Left ventricle myocardium inferior (tissue), 1 donor: ENCODE measurements around the gene ACP1. TPM values are rescaled to one million over a fixed set of nuclear protein-coding genes. Genes with fewer than 3 reads are reported as not detected.

Source experiments
- DNase-seq: peaks from one replicate; pipeline ENCODE4 v3.0.0-alpha.2; 2020
- H3K27ac ChIP-seq: fragments of 200-600 bp; replicated peaks from 2 replicates; pipeline ENCODE4 v1.8.0; 2021
- H3K27me3 ChIP-seq: fragments of 200-600 bp; 2 replicates; pipeline ENCODE4 v1.8.0; 2021; ENCODE audit warnings: low read depth
- H3K36me3 ChIP-seq: fragments of 200-600 bp; 2 replicates; pipeline ENCODE4 v1.8.0; 2021
- H3K4me1 ChIP-seq: fragments of 200-600 bp; 2 replicates; pipeline ENCODE4 v1.8.0; 2021
- H3K4me3 ChIP-seq: fragments of 200-600 bp; 2 replicates; pipeline ENCODE4 v1.8.0; 2021; ENCODE audit warnings: mild to moderate bottlenecking, moderate library complexity
- H3K9me3 ChIP-seq: fragments of 200-600 bp; replicated peaks from 2 replicates; pipeline ENCODE4 v1.8.0; 2021
- intact Hi-C: fragments of 100-400 bp; cut with micrococcal nuclease; formaldehyde crosslinking; loops from one replicate; pipeline ENCODE4 v1.11.0; 2022
- total RNA-seq: library from RNA; stranded (reverse); fragmentation: NEBNext Ultra II Directional; extraction: Animal tissue kit (Norgen Biotek cat#: 25700); gene quantifications from one replicate; pipeline ENCODE4 v1.2.1, GENCODE V29; 2021
- TF ChIP-seq, protein P1 (sequence below): fragments of 200-600 bp; IDR thresholded peaks from 2 replicates; pipeline ENCODE4 v1.8.0; 2021; ENCODE audit warnings: antibody characterized with exemption, mild to moderate bottlenecking, borderline replicate concordance
- donor health status: DM: no; HTN: yes; CAD: no; lungs with severe emphysema.

Gene ACP1
- total RNA-seq, 1 donor from 2014 or later: 68.0 TPM

DNA sequence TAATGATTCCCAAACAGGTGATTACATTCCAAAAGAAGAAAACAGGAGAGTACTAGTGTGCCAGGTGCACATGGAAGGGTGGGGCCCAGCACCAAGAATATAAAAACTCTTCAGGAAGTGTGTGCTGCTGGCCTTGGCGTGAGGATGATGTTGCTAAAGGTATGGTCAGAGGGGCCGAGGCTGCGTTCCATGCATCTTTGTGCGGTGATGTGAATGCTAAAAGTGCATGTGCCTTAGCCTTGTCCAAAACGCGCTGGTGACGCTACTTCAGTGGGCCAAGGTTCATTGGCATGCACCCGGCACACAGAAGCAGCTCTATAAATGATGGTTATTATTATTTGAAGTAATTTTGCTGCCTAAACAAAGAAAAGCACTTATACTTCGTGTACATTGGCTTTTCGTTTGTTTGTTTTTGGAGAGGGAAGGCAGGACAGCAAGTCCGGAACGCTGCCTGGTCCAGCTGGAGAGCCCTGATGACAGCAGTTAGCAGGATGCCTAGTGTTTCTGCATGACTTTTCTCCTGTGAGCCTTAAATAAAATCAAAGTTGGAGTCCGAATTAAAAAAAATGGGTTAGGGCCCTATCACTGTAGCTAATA, 20.2 kb downstream of the ACP1 start:
- Histone ChIP-seq H3K27ac (no peak overlapping the region), H3K9me3 (no peaks in the 10 kb centered on the region), H3K4me3 (no peak overlapping the region), H3K4me1 (peaks cover 41% of the 10 kb centered on the region), H3K36me3 (peaks cover 23% of the 10 kb centered on the region), H3K27me3 (peaks cover 31% of the 10 kb centered on the region)
- no peak for DNase-seq
- intact Hi-C loops: no loop called here
- TF ChIP-seq, protein P1, sequence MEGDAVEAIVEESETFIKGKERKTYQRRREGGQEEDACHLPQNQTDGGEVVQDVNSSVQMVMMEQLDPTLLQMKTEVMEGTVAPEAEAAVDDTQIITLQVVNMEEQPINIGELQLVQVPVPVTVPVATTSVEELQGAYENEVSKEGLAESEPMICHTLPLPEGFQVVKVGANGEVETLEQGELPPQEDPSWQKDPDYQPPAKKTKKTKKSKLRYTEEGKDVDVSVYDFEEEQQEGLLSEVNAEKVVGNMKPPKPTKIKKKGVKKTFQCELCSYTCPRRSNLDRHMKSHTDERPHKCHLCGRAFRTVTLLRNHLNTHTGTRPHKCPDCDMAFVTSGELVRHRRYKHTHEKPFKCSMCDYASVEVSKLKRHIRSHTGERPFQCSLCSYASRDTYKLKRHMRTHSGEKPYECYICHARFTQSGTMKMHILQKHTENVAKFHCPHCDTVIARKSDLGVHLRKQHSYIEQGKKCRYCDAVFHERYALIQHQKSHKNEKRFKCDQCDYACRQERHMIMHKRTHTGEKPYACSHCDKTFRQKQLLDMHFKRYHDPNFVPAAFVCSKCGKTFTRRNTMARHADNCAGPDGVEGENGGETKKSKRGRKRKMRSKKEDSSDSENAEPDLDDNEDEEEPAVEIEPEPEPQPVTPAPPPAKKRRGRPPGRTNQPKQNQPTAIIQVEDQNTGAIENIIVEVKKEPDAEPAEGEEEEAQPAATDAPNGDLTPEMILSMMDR: no peak

DNA sequence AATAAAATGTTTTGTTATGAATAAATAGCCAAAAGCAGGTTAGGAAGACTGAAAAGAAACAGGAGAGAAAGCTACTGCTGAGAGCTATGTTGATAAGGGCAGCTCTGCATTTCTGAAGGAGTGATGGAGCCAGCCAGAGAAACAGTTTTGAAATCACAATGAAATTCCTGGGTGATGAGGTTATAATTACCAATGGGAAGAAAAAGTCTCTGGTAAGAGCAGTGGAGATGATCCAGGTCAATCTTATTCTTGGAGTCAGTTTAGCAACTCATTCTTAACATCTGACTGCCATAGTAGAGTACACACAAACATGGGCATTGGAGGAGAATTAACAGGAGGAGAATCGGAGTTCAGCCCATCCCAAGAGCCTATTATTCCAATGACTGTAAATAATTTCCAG, 20.8 kb downstream of the ACP1 start:
- intact Hi-C loops: no loop called here
- no peak for DNase-seq

DNA sequence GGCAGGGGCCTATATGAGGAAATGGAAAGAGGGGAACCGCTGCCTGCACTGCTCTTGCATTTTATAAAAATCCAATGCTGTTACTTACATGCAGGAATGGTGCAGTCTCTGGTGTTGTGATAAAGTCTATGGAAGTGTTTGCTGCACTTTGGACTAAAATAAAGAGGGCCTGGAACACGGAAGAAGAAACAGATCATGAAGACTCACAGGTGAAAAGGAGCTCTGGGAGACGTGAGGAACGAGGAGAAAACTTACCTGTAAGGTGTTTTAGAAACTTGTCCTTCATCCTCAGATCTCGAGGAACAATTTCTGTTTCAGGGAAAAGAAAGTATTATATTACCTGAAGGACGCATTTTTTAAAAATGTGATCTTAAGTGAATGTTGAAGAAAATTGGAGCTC, 21.3 kb downstream of the ACP1 start:
- DNase-seq: no peak
- H3K27ac ChIP-seq: no peak overlapping the region
- peaks cover 40% of the 10 kb centered on the region for H3K27me3 ChIP-seq
- intact Hi-C loops: no loop called here
- H3K4me1 ChIP-seq: peaks cover 31% of the 10 kb centered on the region
- no peak overlapping the region for H3K4me3 ChIP-seq
- no peaks in the 10 kb centered on the region for H3K9me3 ChIP-seq
- TF ChIP-seq, protein P1: no peak
- H3K36me3 ChIP-seq: peaks cover 13% of the 10 kb centered on the region

More for the DNA sequence above, 20.8 kb downstream of the ACP1 start:
- TF ChIP-seq, protein P1: no peak
- peaks cover 36% of the 10 kb centered on the region for H3K4me1 ChIP-seq
- no peaks in the 10 kb centered on the region for H3K9me3 ChIP-seq
- no peak overlapping the region for H3K27ac ChIP-seq
- H3K27me3 ChIP-seq: peaks cover 35% of the 10 kb centered on the region
- H3K36me3 ChIP-seq: peaks cover 18% of the 10 kb centered on the region
- H3K4me3 ChIP-seq: no peak overlapping the region

DNA sequence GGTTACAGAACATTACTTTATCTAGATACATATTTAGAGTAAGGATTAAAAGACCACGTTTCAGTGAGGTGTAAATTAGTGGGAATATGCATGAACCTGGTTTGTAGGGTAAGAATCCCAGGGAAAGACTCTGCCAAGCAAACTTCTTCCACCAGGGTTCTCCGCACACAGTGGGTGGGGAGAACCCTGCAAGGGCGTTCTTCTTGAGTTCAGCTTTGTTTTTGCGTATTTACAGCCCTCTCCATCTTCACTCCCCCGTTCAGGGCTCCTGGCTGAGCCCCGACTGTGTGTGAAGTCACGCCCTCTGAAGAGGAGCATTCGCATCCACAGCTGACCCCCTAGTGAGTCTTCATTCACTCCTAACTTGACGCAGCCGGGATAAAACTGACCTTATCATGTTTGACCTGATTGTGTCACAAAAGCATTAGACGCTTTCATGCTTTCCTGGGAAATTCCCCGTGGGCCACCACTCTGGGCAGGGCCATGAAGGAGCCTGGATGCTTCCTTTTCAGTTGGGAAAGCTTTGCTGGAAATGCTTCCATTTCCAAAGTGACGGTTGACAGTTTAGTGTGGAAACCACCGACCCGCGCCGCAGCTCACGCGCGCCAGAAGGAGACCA, 22.1 kb downstream of the ACP1 start:
- intact Hi-C loops: no loop called here
- TF ChIP-seq, protein P1: no peak
- H3K4me3 ChIP-seq: peak overlapping the region; percentile 67
- H3K27me3 ChIP-seq: peaks cover 48% of the 10 kb centered on the region
- no peak for DNase-seq
- no peak overlapping the region for H3K27ac ChIP-seq
- peaks cover 5% of the 10 kb centered on the region for H3K36me3 ChIP-seq
- H3K9me3 ChIP-seq: no peaks in the 10 kb centered on the region
- H3K4me1 ChIP-seq: peaks cover 29% of the 10 kb centered on the region

DNA sequence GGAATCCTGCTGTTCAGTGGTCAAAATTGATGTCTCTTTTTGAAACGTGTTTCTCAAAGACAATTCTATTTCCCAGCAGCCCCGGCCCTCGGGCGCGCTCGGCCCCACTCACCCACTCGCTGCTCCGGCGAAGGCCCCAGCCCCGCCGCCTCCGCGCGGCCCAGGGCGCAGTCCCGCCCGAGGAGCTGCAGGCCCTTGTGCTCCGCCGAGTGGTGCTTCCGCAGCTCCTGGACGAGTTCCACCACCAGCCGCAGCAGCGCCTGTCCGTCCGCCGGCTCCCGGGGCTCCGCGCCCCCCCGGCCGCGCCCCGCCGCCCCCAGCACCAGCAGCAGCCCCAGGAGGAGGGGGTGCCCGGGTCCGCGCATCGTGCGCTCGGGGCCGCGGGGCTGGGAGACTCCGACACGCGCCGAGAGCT, 22.7 kb downstream of the ACP1 start:
- Histone ChIP-seq H3K9me3 (no peaks in the 10 kb centered on the region), H3K4me3 (peak overlapping the region; percentile 67), H3K27me3 (peaks cover 54% of the 10 kb centered on the region), H3K36me3 (no peaks in the 10 kb centered on the region), H3K4me1 (peaks cover 29% of the 10 kb centered on the region), H3K27ac (no peak overlapping the region)
- TF ChIP-seq, protein P1: no peak
- intact Hi-C loops: no loop called here
- DNase-seq: no peak
